Right lobe of liver (tissue), 6 donors: ENCODE results near the gene XRCC4. TPM values are rescaled to one million over a fixed set of nuclear protein-coding genes. Genes with fewer than 3 reads are reported as not detected.

Source experiments
- ATAC-seq, 4 donors: fragments of 200-7000 bp; cut with Tn5 transposase; one replicate each; pipeline ENCODE4 v1.9.1; 2020; ENCODE audit warnings: mild to moderate bottlenecking in 4 of 4, moderate library complexity in 4 of 4
- DNase-seq, 3 donors: peaks; one replicate each; pipeline ENCODE4 v3.0.0-alpha.2; 2020
- H3K27ac ChIP-seq, 3 donors: fragments of 200-600 bp; one replicate each; pipeline ENCODE4 v1.8.0; 2022
- H3K27me3 ChIP-seq, 2 donors: fragments of 200-600 bp; one replicate each; pipeline ENCODE4 v1.8.0; 2022
- H3K36me3 ChIP-seq, 4 donors: fragments of 200-600 bp; sonication (generic) in 1 of 4; one replicate each; pipeline versions ENCODE4 v1.5.1 to v1.8.0; 2017 to 2022; ENCODE audit warnings: control low read depth in 1 of 4
- H3K4me1 ChIP-seq, 4 donors: fragments of 200-600 bp; sonication (generic) in 1 of 4; one replicate each; pipeline versions ENCODE4 v1.5.1 to v1.8.0; 2017 to 2022; ENCODE audit warnings: control low read depth in 1 of 4
- H3K4me3 ChIP-seq, 3 donors: fragments of 200-600 bp; one replicate each; pipeline ENCODE4 v1.8.0; 2022
- H3K9me3 ChIP-seq, 4 donors: fragments of 200-600 bp; sonication (generic) in 1 of 4; one replicate each; pipeline versions ENCODE4 v1.5.1 to v1.8.0; 2017 to 2022; ENCODE audit warnings: control low read depth in 1 of 4
- CTCF ChIP-seq, 4 donors: fragments of 200-600 bp in 3 of 4; fragments of 450-650 bp in 1 of 4; IDR thresholded peaks; one replicate each; pipeline versions ENCODE4 v1.5.1 to v1.8.0; 2016 to 2022; ENCODE audit warnings: antibody characterized with exemption in 4 of 4, mild to moderate bottlenecking in 2 of 4
- POLR2A ChIP-seq: fragments of 450-650 bp; IDR thresholded peaks from one replicate; pipeline ENCODE4 v1.6.1; 2017; ENCODE audit warnings: antibody characterized with exemption, mild to moderate bottlenecking
- WGBS: methylation state at CpG from one replicate; pipeline ENCODE4 v1.1.6; 2018; ENCODE audit warnings: low coverage, low lambda C conversion rate; ENCODE audit not compliant: insufficient coverage; ENCODE audit errors: missing lambda C conversion rate; 5-methylcytosine and 5-hydroxymethylcytosine counted together
- intact Hi-C, 2 donors: fragments of 100-400 bp; cut with DNase I; formaldehyde crosslinking; loops; one replicate each; pipeline versions ENCODE4 v1.11.2 to v1.14.1; 2022
- total RNA-seq, 6 experiments: library from RNA; depleted of rRNA in 2 of 6; stranded (reverse); fragments of >200 nt in 2 of 6; fragmentation: NEBNext Ultra II Directional in 3 of 6; extraction: Animal tissue kit (Norgen Biotek cat#: 25700) in 3 of 6; gene quantifications; one replicate each; pipeline versions ENCODE4 v1.1.0 to v1.2.4, GENCODE V29; 2016 to 2023
- donor health status: DM: no; HTN: yes; CAD: no.
- donor health status: DM: no; HTN: no; CAD: no.
- donor health status: DM: no; HTN: no; CAD: no.
- donor health status: DM: no; HTN: yes; CAD: no.
- donor health status: DM: no; HTN: yes; CAD: no.

Gene XRCC4
- total RNA-seq, 6 experiments from 2014 or later = 1.6 to 4.8 (median 2.5) TPM

- TF ChIP-seq CTCF (IDR thresholded peaks at IDR 0.05) (no peak), POLR2A (no peak)
Measured at GRCh38 chr5:83341815-83342334, 264.5 kb downstream of the XRCC4 start.

GRCh38 chr5:83342465-83342864, 265.1 kb downstream of the XRCC4 start:
- TF ChIP-seq CTCF (IDR thresholded peaks at IDR 0.05) (no peak), POLR2A (no peak)
- no peak for DNase-seq
- Histone ChIP-seq H3K4me1 (no peaks in the 10 kb centered on the region), H3K27ac (no peak overlapping the region), H3K4me3 (no peak overlapping the region), H3K36me3 (no peaks in the 10 kb centered on the region), H3K9me3 (no peaks in the 10 kb centered on the region), H3K27me3 (no peaks in the 10 kb centered on the region)
- 92% methylated on average over 2 of the region's 2 CpGs for WGBS
- ATAC-seq = no peak
- intact Hi-C loops = no loop called here

More at GRCh38 chr5:83341815-83342334, 264.5 kb downstream of the XRCC4 start:
- Histone ChIP-seq H3K4me1 (no peaks in the 10 kb centered on the region), H3K27ac (no peak overlapping the region), H3K9me3 (no peaks in the 10 kb centered on the region), H3K36me3 (no peaks in the 10 kb centered on the region), H3K27me3 (no peaks in the 10 kb centered on the region), H3K4me3 (no peak overlapping the region)
- 55% methylated on average over 3 of the region's 3 CpGs for WGBS
- DNase-seq (no peak), ATAC-seq (no peak)
- intact Hi-C loops = no loop called here

DNA sequence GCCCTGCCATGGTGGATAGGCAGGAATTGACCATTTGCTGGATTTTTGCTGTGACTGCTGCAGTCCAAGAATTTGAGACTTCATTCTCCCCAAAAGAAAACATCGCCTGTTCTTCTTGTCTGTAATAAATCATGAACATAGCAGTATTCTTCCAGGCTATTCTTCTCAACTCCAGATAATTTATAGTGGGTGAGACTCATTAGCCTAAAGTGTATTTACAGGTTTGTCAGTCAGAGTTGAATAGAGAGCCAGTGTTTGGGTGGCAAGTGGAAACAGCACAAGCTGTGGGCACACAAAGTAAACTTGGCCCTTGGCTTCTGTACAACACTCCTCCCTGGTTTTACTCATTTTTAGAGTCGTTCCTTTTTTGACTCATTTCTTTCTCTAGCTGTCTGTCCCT, 266.0 kb downstream of the XRCC4 start:
- 79% methylated on average over 2 of the region's 2 CpGs for WGBS
- Histone ChIP-seq H3K27me3 (no peaks in the 10 kb centered on the region), H3K9me3 (no peaks in the 10 kb centered on the region), H3K36me3 (no peaks in the 10 kb centered on the region), H3K4me3 (no peak overlapping the region), H3K27ac (no peak overlapping the region), H3K4me1 (no peaks in the 10 kb centered on the region)
- DNase-seq (no peak), ATAC-seq (no peak)
- intact Hi-C loops = no loop called here
- no peak for TF ChIP-seq CTCF (IDR thresholded peaks at IDR 0.05)
- TF ChIP-seq POLR2A = no peak

- no peak overlapping the region for H3K27ac ChIP-seq
- intact Hi-C loops = no loop called here
- H3K36me3 ChIP-seq = no peaks in the 10 kb centered on the region
- no peaks in the 10 kb centered on the region for H3K9me3 ChIP-seq
- ATAC-seq = no peak
- H3K4me1 ChIP-seq = no peaks in the 10 kb centered on the region
- no peaks in the 10 kb centered on the region for H3K27me3 ChIP-seq
- TF ChIP-seq CTCF (IDR thresholded peaks at IDR 0.05) = no peak
- TF ChIP-seq POLR2A = no peak
- no peak overlapping the region for H3K4me3 ChIP-seq
- no peak for DNase-seq
- 88% methylated on average over 6 of the region's 6 CpGs for WGBS
Measured at GRCh38 chr5:83345423-83345822, 268.1 kb downstream of the XRCC4 start.
